GM06990 (cell line): ENCODE results near the gene AMH.

Experiments used
- DNase-seq: peaks from one replicate; pipeline ENCODE4 v3.0.0-alpha.2; 2011; ENCODE audit not compliant: insufficient read length; ENCODE audit errors: extremely low read depth
- H3K27me3 ChIP-seq: replicated peaks from 2 replicates; pipeline ENCODE4 v1.6.0; 2011; ENCODE audit warnings: low read length; ENCODE audit not compliant: control insufficient read depth, insufficient read depth
- H3K36me3 ChIP-seq: 2 replicates; pipeline ENCODE4 v1.5.1; 2011; ENCODE audit warnings: low read length; ENCODE audit not compliant: control insufficient read depth, insufficient read depth
- H3K4me3 ChIP-seq: replicated peaks from 2 replicates; pipeline ENCODE4 v1.5.1; 2011; ENCODE audit warnings: low read depth, mild to moderate bottlenecking, control low read depth, low read length
- CTCF ChIP-seq: IDR thresholded peaks from 2 replicates; pipeline ENCODE4 v1.5.1; 2011; ENCODE audit warnings: low read length, control low read depth, mild to moderate bottlenecking, inconsistent platforms; ENCODE audit not compliant: insufficient read depth, poor library complexity, severe bottlenecking

Gene AMH

GRCh38 chr19:2216361-2217225 is 32.5 kb upstream of the AMH start:
- no peak for DNase-seq
- Histone ChIP-seq H3K27me3 (no peaks in the 10 kb centered on the region), H3K36me3 (peaks cover 53% of the 10 kb centered on the region), H3K4me3 (no peak overlapping the region)
- no peak for TF ChIP-seq CTCF

GRCh38 chr19:2217591-2217990 is 31.5 kb upstream of the AMH start:
- Histone ChIP-seq H3K4me3 (no peak overlapping the region), H3K36me3 (peaks cover 57% of the 10 kb centered on the region), H3K27me3 (no peaks in the 10 kb centered on the region)
- no peak for DNase-seq
- no peak for TF ChIP-seq CTCF

- Histone ChIP-seq H3K36me3 (peaks cover 44% of the 10 kb centered on the region), H3K4me3 (no peak overlapping the region), H3K27me3 (no peaks in the 10 kb centered on the region)
- no peak for DNase-seq
- TF ChIP-seq CTCF, result no peak
These were observed 29.4 kb upstream of the AMH start for GRCh38 chr19:2219726-2220125.

- TF ChIP-seq CTCF, result no peak
- Histone ChIP-seq H3K27me3 (no peaks in the 10 kb centered on the region), H3K4me3 (no peak overlapping the region), H3K36me3 (peaks cover 45% of the 10 kb centered on the region)
- no peak for DNase-seq
These were observed 27.8 kb upstream of the AMH start for GRCh38 chr19:2221250-2221831.

GRCh38 chr19:2221918-2222317 is 27.2 kb upstream of the AMH start:
- peak; percentile 20 for TF ChIP-seq CTCF
- no peak for DNase-seq
- H3K36me3 ChIP-seq, result peaks cover 39% of the 10 kb centered on the region
- no peaks in the 10 kb centered on the region for H3K27me3 ChIP-seq
- no peak overlapping the region for H3K4me3 ChIP-seq

GRCh38 chr19:2223391-2223790 is 25.7 kb upstream of the AMH start:
- peaks cover 35% of the 10 kb centered on the region for H3K36me3 ChIP-seq
- H3K27me3 ChIP-seq, result no peaks in the 10 kb centered on the region
- H3K4me3 ChIP-seq, result no peak overlapping the region
- DNase-seq, result no peak
- TF ChIP-seq CTCF, result no peak
